ENCODE measurements around the gene FXYD3.

- TF ChIP-seq, protein P1, sequence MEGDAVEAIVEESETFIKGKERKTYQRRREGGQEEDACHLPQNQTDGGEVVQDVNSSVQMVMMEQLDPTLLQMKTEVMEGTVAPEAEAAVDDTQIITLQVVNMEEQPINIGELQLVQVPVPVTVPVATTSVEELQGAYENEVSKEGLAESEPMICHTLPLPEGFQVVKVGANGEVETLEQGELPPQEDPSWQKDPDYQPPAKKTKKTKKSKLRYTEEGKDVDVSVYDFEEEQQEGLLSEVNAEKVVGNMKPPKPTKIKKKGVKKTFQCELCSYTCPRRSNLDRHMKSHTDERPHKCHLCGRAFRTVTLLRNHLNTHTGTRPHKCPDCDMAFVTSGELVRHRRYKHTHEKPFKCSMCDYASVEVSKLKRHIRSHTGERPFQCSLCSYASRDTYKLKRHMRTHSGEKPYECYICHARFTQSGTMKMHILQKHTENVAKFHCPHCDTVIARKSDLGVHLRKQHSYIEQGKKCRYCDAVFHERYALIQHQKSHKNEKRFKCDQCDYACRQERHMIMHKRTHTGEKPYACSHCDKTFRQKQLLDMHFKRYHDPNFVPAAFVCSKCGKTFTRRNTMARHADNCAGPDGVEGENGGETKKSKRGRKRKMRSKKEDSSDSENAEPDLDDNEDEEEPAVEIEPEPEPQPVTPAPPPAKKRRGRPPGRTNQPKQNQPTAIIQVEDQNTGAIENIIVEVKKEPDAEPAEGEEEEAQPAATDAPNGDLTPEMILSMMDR (IDR thresholded peaks at IDR 0.05) = peak in 1 of 4 experiments; percentile 44
- TF ChIP-seq POLR2AphosphoS5 (IDR thresholded peaks at IDR 0.05) (no peak), POLR2A (IDR thresholded peaks at IDR 0.05) (no peak)
These were observed 34.9 kb upstream of the FXYD3 start for GRCh38 chr19:35080613-35081170.

All from prostate gland (tissue), 2 donors.